Effector CD4-positive, alpha-beta T cell (primary cell): Measurements from ENCODE around the gene RAB13. TPM values are rescaled to one million over a fixed set of nuclear protein-coding genes. Genes with fewer than 3 reads are reported as not detected.
"Not testable (repeated sequence)": the region's sequence is repeated elsewhere in the genome, so short reads cannot be mapped to it uniquely, and the experiment has no call there.

Source experiments
- DNase-seq: peaks from one replicate; pipeline ENCODE4 v3.0.0-alpha.2; 2020
- total RNA-seq: gene quantifications from one replicate; lab custom pipeline; 2026; lab: John Stamatoyannopoulos, UW

The RAB13 gene
- total RNA-seq = not detected

GRCh38 chr1:153985941-153986761 is at the start of gene RAB13:
Gene RAB13, minus strand, starts transcription at chr1:153986339. Its CDS starts 103 bp downstream, at chr1:153986236.
- DNase-seq = no peak

GRCh38 chr1:154033697-154034096 is 47.6 kb upstream of the RAB13 start:
- not testable (repeated sequence) for DNase-seq

GRCh38 chr1:154019940-154020339 is 33.8 kb upstream of the RAB13 start:
- no peak for DNase-seq

GRCh38 chr1:154019269-154019668 is 33.1 kb upstream of the RAB13 start:
- no peak for DNase-seq

- no peak for DNase-seq
These were observed 28.2 kb upstream of the RAB13 start for GRCh38 chr1:154014154-154014907.

GRCh38 chr1:154012543-154012942 is 26.4 kb upstream of the RAB13 start:
- DNase-seq = not testable (repeated sequence)

- DNase-seq = no peak
These were observed 26.0 kb upstream of the RAB13 start for GRCh38 chr1:154012129-154012528.

- no peak for DNase-seq
These were observed 20.0 kb upstream of the RAB13 start for GRCh38 chr1:154006136-154006535.

- DNase-seq = no peak
These were observed 14.3 kb upstream of the RAB13 start for GRCh38 chr1:154000420-154000819.

GRCh38 chr1:153996882-153997281 is 10.7 kb upstream of the RAB13 start:
- DNase-seq = not testable (repeated sequence)

- no peak for DNase-seq
These were observed 9.5 kb upstream of the RAB13 start for GRCh38 chr1:153995640-153996039.

GRCh38 chr1:153995202-153995601 is 9.1 kb upstream of the RAB13 start:
- DNase-seq = no peak

- DNase-seq = no peak
These were observed 5.7 kb upstream of the RAB13 start for GRCh38 chr1:153991806-153992205.

- no peak for DNase-seq
These were observed 5.1 kb upstream of the RAB13 start for GRCh38 chr1:153991151-153991630.

- peak; percentile 84 for DNase-seq
These were observed 4.5 kb upstream of the RAB13 start, which contains the start of gene RPS27 for GRCh38 chr1:153990468-153991150. Gene RPS27, plus strand, starts transcription at chr1:153990762. Its CDS starts 35 bp downstream, at chr1:153990797.

- DNase-seq = no peak
These were observed 1.5 kb upstream of the RAB13 start for GRCh38 chr1:153987621-153988020.

GRCh38 chr1:153985341-153985912 is 712 bp downstream of the RAB13 start:
- DNase-seq = no peak

GRCh38 chr1:153984123-153984894 is 1.8 kb downstream of the RAB13 start:
- DNase-seq = no peak

GRCh38 chr1:153981735-153982134 is 4.4 kb downstream of the RAB13 start:
- not testable (repeated sequence) for DNase-seq

GRCh38 chr1:153979091-153979490 is 7.0 kb downstream of the RAB13 start:
- not testable (repeated sequence) for DNase-seq

GRCh38 chr1:153978274-153978909 is 7.7 kb downstream of the RAB13 start:
- DNase-seq = no peak
